HepG2 (cell line): ENCODE data around the gene L1CAM. TPM values are rescaled to one million over a fixed set of nuclear protein-coding genes. Genes with fewer than 3 reads are reported as not detected.

Source experiments
- ATAC-seq: fragments of 200-7000 bp; cut with Tn5 transposase; 3 replicates; pipeline ENCODE4 v1.9.1; 2020; ENCODE audit warnings: mild to moderate bottlenecking, moderate library complexity
- BruUV-seq: library from RNA; stranded (reverse); fragments of 400-500 nt; replicated peaks from 2 replicates; lab custom pipeline; 2021; lab: Mats Ljungman, UMichigan
- CTCF ChIA-PET: fragments of 300-600 bp; formaldehyde crosslinking; extraction: SDS; loops from one replicate; lab custom pipeline; 2021; ENCODE audit warnings: low total read pairs, inconsistent platforms, low intra/inter-chr PET ratio; lab: Yijun Ruan, JAX
- POLR2A ChIA-PET: fragments of 350-600 bp; sonication (Branson Sonifier 250); formaldehyde crosslinking; loops from one replicate; lab custom pipeline; 2020; ENCODE audit warnings: antibody characterized with exemption, inconsistent platforms; lab: Yijun Ruan, JAX
- DNase-seq: peaks from one replicate; pipeline ENCODE4 v3.0.0-alpha.2; 2015; ENCODE audit warnings: low spot score
- FAIRE-seq: peaks from 3 replicates; lab custom pipeline; 2011; peaks lifted over from hg19 to GRCh38; lab: Jason Lieb, UNC
- H2AFZ ChIP-seq: one replicate; pipeline ENCODE4 v1.6.1; 2011; ENCODE audit warnings: low read length, inconsistent platforms
- H3K27ac ChIP-seq: fragments of 300-600 bp; 3 replicates; pipeline ENCODE4 v1.8.0; 2011; ENCODE audit warnings: mixed run types, mild to moderate bottlenecking, mixed read lengths, low read length, inconsistent platforms; ENCODE audit not compliant: insufficient read depth; ENCODE audit errors: extremely low read length
- H3K27me3 ChIP-seq, 2 experiments: fragments of 200-600 bp in 1 of 2; 2 replicates in 1 of 2; 3 replicates in 1 of 2; pipeline versions ENCODE4 v1.6.0 to v1.8.0; 2011; ENCODE audit warnings: low read length in 2 of 2, mild to moderate bottlenecking in 2 of 2, moderate library complexity in 2 of 2, inconsistent platforms in 1 of 2; ENCODE audit not compliant: insufficient read depth in 2 of 2, control insufficient read depth in 1 of 2
- H3K36me3 ChIP-seq, 2 experiments: fragments of 200-600 bp in 1 of 2; replicated peaks in 1 of 2; 2 replicates in 1 of 2; 3 replicates in 1 of 2; pipeline versions ENCODE4 v1.5.1 to v1.8.0; 2011; ENCODE audit warnings: low read length in 2 of 2, inconsistent platforms in 1 of 2; ENCODE audit not compliant: insufficient read depth in 2 of 2, control insufficient read depth in 1 of 2
- H3K4me1 ChIP-seq: 2 replicates; pipeline ENCODE4 v1.5.1; 2012; ENCODE audit warnings: low read length, inconsistent platforms; ENCODE audit not compliant: insufficient read depth
- H3K4me2 ChIP-seq: 2 replicates; pipeline ENCODE4 v1.6.0; 2011; ENCODE audit warnings: low read depth, low read length, inconsistent platforms
- H3K4me3 ChIP-seq, 3 experiments: fragments of 200-600 bp in 1 of 3; sonication (generic), shearing (Covaris generic) in 1 of 3; replicated peaks in 1 of 3; 2 replicates each; pipeline ENCODE4 v1.5.1; 2011 to 2016; ENCODE audit warnings: low read length in 3 of 3, inconsistent platforms in 2 of 3, low read depth in 2 of 3, mild to moderate bottlenecking in 2 of 3, control low read depth in 1 of 3, mixed read lengths in 1 of 3; ENCODE audit not compliant: insufficient read depth in 1 of 3
- H3K79me2 ChIP-seq: one replicate; pipeline ENCODE4 v1.6.1; 2011; ENCODE audit warnings: low read length, inconsistent platforms; ENCODE audit not compliant: insufficient read depth
- H3K9ac ChIP-seq: 2 replicates; pipeline ENCODE4 v1.6.0; 2011; ENCODE audit warnings: mild to moderate bottlenecking, low read depth, low read length, inconsistent platforms; ENCODE audit not compliant: insufficient read depth
- H3K9me3 ChIP-seq: 2 replicates; pipeline ENCODE4 v1.5.1; 2012; ENCODE audit warnings: mild to moderate bottlenecking, low read length
- H4K20me1 ChIP-seq: 2 replicates; pipeline ENCODE4 v1.6.0; 2011; ENCODE audit warnings: inconsistent platforms, mild to moderate bottlenecking, low read length, moderate library complexity; ENCODE audit not compliant: insufficient read depth
- CHD2 ChIP-seq: IDR thresholded peaks from 2 replicates; pipeline ENCODE4 v1.6.1; 2011; ENCODE audit warnings: low read depth, low read length, improper control_type of control experiment
- DDIT3 ChIP-seq: sonication (generic); formaldehyde crosslinking; IDR thresholded peaks from 2 replicates; pipeline ENCODE4 v1.4.0; 2020; ENCODE audit warnings: mild to moderate bottlenecking, missing genetic modification reagents
- EHMT2 ChIP-seq: fragments of 200-600 bp; sonication (generic); IDR thresholded peaks from 2 replicates; pipeline ENCODE4 v1.7.0; 2017; ENCODE audit warnings: antibody characterized with exemption, low read depth, low read length, borderline replicate concordance
- EP300 ChIP-seq, 3 experiments: sonication (generic) in 1 of 3; formaldehyde crosslinking in 1 of 3; IDR thresholded peaks; 2 replicates each; pipeline versions ENCODE4 v1.5.1 to v1.6.1; 2011 to 2020; ENCODE audit warnings: low read depth in 2 of 3, low read length in 2 of 3, borderline replicate concordance in 1 of 3, improper control_type of control experiment in 1 of 3, mild to moderate bottlenecking in 1 of 3, missing genetic modification reagents in 1 of 3, moderate library complexity in 1 of 3
- ERF ChIP-seq: IDR thresholded peaks from 2 replicates; pipeline ENCODE4 v1.6.1; 2018; ENCODE audit warnings: missing biosample characterization, missing genetic modification reagents
- HDAC6 ChIP-seq: fragments of 200-600 bp; sonication (generic); IDR thresholded peaks from 2 replicates; pipeline ENCODE4 v1.7.0; 2017; ENCODE audit warnings: mild to moderate bottlenecking, antibody characterized with exemption, low read length, low read depth
- LCORL ChIP-seq, 2 experiments: fragments of 450-650 bp in 1 of 2; sonication (generic) in 1 of 2; formaldehyde crosslinking in 1 of 2; IDR thresholded peaks; 2 replicates each; pipeline versions ENCODE4 v1.5.0 to v1.6.1; 2017 to 2020; ENCODE audit warnings: antibody characterized with exemption in 1 of 2, missing genetic modification reagents in 1 of 2
- NFKBIZ ChIP-seq: IDR thresholded peaks from 2 replicates; pipeline ENCODE4 v1.6.1; 2018; ENCODE audit warnings: missing genetic modification reagents, missing compliant biosample characterization
- PHF5A ChIP-seq: IDR thresholded peaks from one replicate; pipeline ENCODE4 v1.6.1; 2018; ENCODE audit warnings: low read depth, missing genetic modification reagents; ENCODE audit not compliant: unreplicated experiment
- TCF7 ChIP-seq: sonication (generic); IDR thresholded peaks from 2 replicates; pipeline ENCODE4 v1.6.1; 2016; ENCODE audit warnings: antibody characterized with exemption, low read depth
- ZHX1 ChIP-seq: sonication (generic); formaldehyde crosslinking; IDR thresholded peaks from 2 replicates; pipeline ENCODE4 v1.8.1; 2022; ENCODE audit warnings: low read depth, mild to moderate bottlenecking, missing genetic modification reagents
- ZNF431 ChIP-seq: sonication (generic); formaldehyde crosslinking; IDR thresholded peaks from 2 replicates; pipeline ENCODE4 v1.9.0; 2022; ENCODE audit warnings: missing genetic modification reagents, low read depth, mild to moderate bottlenecking, borderline replicate concordance
- ZNF580 ChIP-seq: IDR thresholded peaks from 2 replicates; pipeline ENCODE4 v1.6.1; 2016; ENCODE audit warnings: low read depth, borderline replicate concordance
- ZNF7 ChIP-seq: IDR thresholded peaks from 2 replicates; pipeline ENCODE4 v1.6.1; 2016; ENCODE audit warnings: missing biosample characterization, missing genetic modification reagents
- ZNF770 ChIP-seq: sonication (generic); formaldehyde crosslinking; IDR thresholded peaks from 2 replicates; pipeline ENCODE4 v1.5.0; 2020; ENCODE audit warnings: mild to moderate bottlenecking, missing genetic modification reagents
- ZNF780A ChIP-seq: sonication (generic); formaldehyde crosslinking; IDR thresholded peaks from 2 replicates; pipeline ENCODE4 v1.8.0; 2022; ENCODE audit warnings: mild to moderate bottlenecking, missing genetic modification reagents, moderate library complexity
- ZSCAN12 ChIP-seq: sonication (generic); formaldehyde crosslinking; IDR thresholded peaks from 2 replicates; pipeline ENCODE4 v1.9.0; 2021; ENCODE audit warnings: mild to moderate bottlenecking, missing genetic modification reagents
- WGBS: methylation state at CpG from one replicate; pipeline ENCODE4 v1.1.6; 2017; ENCODE audit warnings: low lambda C conversion rate; 5-methylcytosine and 5-hydroxymethylcytosine counted together
- in situ Hi-C: cut with HindIII; loops from 2 replicates; pipeline ENCODE4 v1.10.0; 2017; ENCODE audit warnings: low pct_unique_long_range_greater_than_20kb; ENCODE audit not compliant: extremely low pct_ligation_motif_present
- intact Hi-C: fragments of 100-400 bp; cut with micrococcal nuclease; formaldehyde crosslinking; loops from one replicate; pipeline ENCODE4 v1.10.0; 2022; ENCODE audit not compliant: unreplicated experiment
- polyA plus RNA-seq, 8 experiments: library from polyadenylated mRNA; depleted of rRNA in 3 of 8; stranded (reverse) in 7 of 8; unstranded in 1 of 8; fragments of >200 nt; fragmentation: Illumina TruSeq in 4 of 8; extraction: Trizol in 4 of 8; gene quantifications; 2 replicates each; pipeline versions ENCODE4 v1.2.1 to v1.2.3, GENCODE V29; 2011 to 2016; ENCODE audit warnings: low read depth in 4 of 8, missing spikeins in 1 of 8, mixed read lengths in 1 of 8; ENCODE audit not compliant: insufficient read depth in 1 of 8
- total RNA-seq, 5 experiments: library from RNA; depleted of rRNA; stranded (reverse); fragments of >200 nt; fragmentation: Illumina TruSeq; extraction: Trizol; gene quantifications; 2 replicates each; pipeline ENCODE4 v1.2.3, GENCODE V29; 2016; ENCODE audit warnings: low read depth in 1 of 5

Gene L1CAM
- total and polyA plus RNA-seq, 2 of the 13 experiments (the other 11 are each of a cell fraction or from before 2014, with no cell fraction given): 1.4 to 2.0 TPM

GRCh38 chrX:153825042-153825441, 60.9 kb downstream of the L1CAM start (continued):
- TF ChIP-seq ZNF431 (CRISPR knock-in tag) (no peak), ZNF580 (CRISPR knock-in tag) (no peak)

GRCh38 chrX:153824348-153824747, 61.6 kb downstream of the L1CAM start:
- ATAC-seq: no peak
- POLR2A ChIA-PET: no interaction called here
- H3K27ac ChIP-seq: no peak overlapping the region
- 0 out of 2 replicates have a peak, but pooled peaks cover 4% of the 10 kb centered on the region for H3K4me1 ChIP-seq
- CTCF ChIA-PET: no interaction called here
- intact Hi-C loops: no loop called here
- no peak overlapping the region for H3K9ac ChIP-seq
- no peaks in the 10 kb centered on the region for H3K36me3 ChIP-seq
- WGBS: 67% methylated on average over 3 of the region's 10 CpGs
- H2AFZ ChIP-seq: no peak overlapping the region
- no peak for TF ChIP-seq ZNF770 (CRISPR knock-in tag)
- no peak for TF ChIP-seq TCF7
- no peak for TF ChIP-seq ZNF780A (CRISPR knock-in tag)
- no peak for TF ChIP-seq EHMT2
- no peak for TF ChIP-seq NFKBIZ (CRISPR knock-in tag)
- no peak for TF ChIP-seq ERF
- TF ChIP-seq EP300 (IDR thresholded peaks at IDR 0.05; ENCODE audit: low read depth in 2 of 2, low read length in 2 of 2): no peak
- no peak for TF ChIP-seq EP300 (CRISPR knock-in tag; IDR thresholded peaks at IDR 0.05; ENCODE audit: borderline replicate concordance)
- TF ChIP-seq ZNF7 (CRISPR knock-in tag): no peak
- no peak for TF ChIP-seq DDIT3 (CRISPR knock-in tag)
- no peak for TF ChIP-seq CHD2
- TF ChIP-seq PHF5A (CRISPR knock-in tag): no peak
- no peak for TF ChIP-seq HDAC6
- TF ChIP-seq ZSCAN12 (CRISPR knock-in tag): no peak
- no peak for TF ChIP-seq LCORL (IDR thresholded peaks at IDR 0.05)
- TF ChIP-seq LCORL (CRISPR knock-in tag; IDR thresholded peaks at IDR 0.05): no peak
- TF ChIP-seq ZHX1: no peak
- TF ChIP-seq, all 625 proteins: peak for 0
- BruUV-seq: no TSS peak
- H3K79me2 ChIP-seq: no peaks in the 10 kb centered on the region
- in situ Hi-C loops: no loop called here
- DNase-seq: no peak
- H3K4me3 ChIP-seq: no peak overlapping the region
- no peak overlapping the region for H3K4me2 ChIP-seq
- no peak for FAIRE-seq
- no peaks in the 10 kb centered on the region for H3K9me3 ChIP-seq
- peaks cover 3 to 41% of the 10 kb centered on the region in 2 experiments; a peak in 4 of 5 replicates for H3K27me3 ChIP-seq
- no peaks in the 10 kb centered on the region for H4K20me1 ChIP-seq
